Nephron progenitor cell (in vitro differentiated cells): ENCODE results near the gene KIRREL3.
A peak's percentile ranks its signal among the peaks of the same experiment; 100 is the strongest.

Source experiments
- DNase-seq: peaks from one replicate; pipeline ENCODE4 v3.0.0; 2021
- H3K27ac Mint-ChIP-seq: 2 replicates; pipeline ENCODE4 v1.8.0; 2021; ENCODE audit warnings: mild to moderate bottlenecking, moderate library complexity, mixed read lengths
- H3K27me3 Mint-ChIP-seq: 2 replicates; pipeline ENCODE4 v1.8.0; 2021; ENCODE audit warnings: mild to moderate bottlenecking, low read depth, mixed read lengths; ENCODE audit not compliant: poor library complexity
- H3K36me3 Mint-ChIP-seq: 2 replicates; pipeline ENCODE4 v1.8.0; 2021; ENCODE audit warnings: low read depth, mixed read lengths
- H3K4me1 Mint-ChIP-seq: 2 replicates; pipeline ENCODE4 v1.8.0; 2021; ENCODE audit warnings: mixed read lengths
- H3K4me3 Mint-ChIP-seq: 2 replicates; pipeline ENCODE4 v1.8.0; 2021; ENCODE audit warnings: mild to moderate bottlenecking, moderate library complexity, mixed read lengths
- H3K9me3 Mint-ChIP-seq: 2 replicates; pipeline ENCODE4 v1.8.0; 2021; ENCODE audit warnings: mild to moderate bottlenecking, moderate library complexity, mixed read lengths
- TF ChIP-seq, protein P1 (sequence below): fragments of 200-600 bp; sonication (generic); IDR thresholded peaks from 2 replicates; pipeline ENCODE4 v1.5.0; 2021; ENCODE audit warnings: antibody characterized with exemption

The KIRREL3 gene

DNA sequence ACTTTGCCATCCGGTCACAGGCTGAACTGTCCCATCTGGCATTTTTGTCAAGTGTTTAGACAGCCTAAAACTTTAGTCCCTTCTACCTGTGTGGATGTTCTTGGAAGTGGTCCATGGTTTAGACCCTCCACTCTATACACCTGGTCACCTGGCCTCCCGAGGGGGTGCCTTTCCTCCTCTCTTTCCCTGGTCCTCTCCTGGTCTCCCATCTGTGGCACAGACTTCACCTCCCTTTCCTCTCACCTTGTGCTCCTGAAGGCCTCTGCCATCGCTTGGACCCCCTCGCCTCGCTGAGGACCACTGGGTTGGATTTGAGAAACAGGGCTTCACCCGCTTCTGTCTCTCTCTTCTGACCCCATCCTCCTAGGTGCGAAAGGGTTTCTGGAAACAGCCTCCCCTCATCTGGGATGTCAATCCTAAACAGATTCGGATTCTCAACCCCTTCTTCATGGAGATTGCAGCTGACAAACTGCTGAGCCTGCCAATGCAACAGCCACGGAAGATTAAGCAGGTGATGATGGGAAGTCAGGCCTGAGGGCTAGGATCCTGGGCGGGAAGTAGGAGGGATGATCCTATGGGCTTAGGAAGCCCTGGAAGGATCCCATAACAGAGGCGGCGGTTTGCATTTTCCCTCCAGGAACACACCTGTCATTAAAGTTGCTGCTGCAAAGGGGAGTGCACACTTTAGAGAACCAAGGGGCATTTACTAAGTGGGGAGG is 591.5 kb downstream of the KIRREL3 start:
- Mint-ChIP-seq H3K9me3 (no peaks in the 10 kb centered on the region), H3K36me3 (peaks cover 36% of the 10 kb centered on the region), H3K4me1 (peaks cover 17% of the 10 kb centered on the region), H3K27ac (peak overlapping the region; percentile 5), H3K27me3 (no peaks in the 10 kb centered on the region), H3K4me3 (no peak overlapping the region)
- TF ChIP-seq, protein P1, sequence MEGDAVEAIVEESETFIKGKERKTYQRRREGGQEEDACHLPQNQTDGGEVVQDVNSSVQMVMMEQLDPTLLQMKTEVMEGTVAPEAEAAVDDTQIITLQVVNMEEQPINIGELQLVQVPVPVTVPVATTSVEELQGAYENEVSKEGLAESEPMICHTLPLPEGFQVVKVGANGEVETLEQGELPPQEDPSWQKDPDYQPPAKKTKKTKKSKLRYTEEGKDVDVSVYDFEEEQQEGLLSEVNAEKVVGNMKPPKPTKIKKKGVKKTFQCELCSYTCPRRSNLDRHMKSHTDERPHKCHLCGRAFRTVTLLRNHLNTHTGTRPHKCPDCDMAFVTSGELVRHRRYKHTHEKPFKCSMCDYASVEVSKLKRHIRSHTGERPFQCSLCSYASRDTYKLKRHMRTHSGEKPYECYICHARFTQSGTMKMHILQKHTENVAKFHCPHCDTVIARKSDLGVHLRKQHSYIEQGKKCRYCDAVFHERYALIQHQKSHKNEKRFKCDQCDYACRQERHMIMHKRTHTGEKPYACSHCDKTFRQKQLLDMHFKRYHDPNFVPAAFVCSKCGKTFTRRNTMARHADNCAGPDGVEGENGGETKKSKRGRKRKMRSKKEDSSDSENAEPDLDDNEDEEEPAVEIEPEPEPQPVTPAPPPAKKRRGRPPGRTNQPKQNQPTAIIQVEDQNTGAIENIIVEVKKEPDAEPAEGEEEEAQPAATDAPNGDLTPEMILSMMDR = no peak
- no peak for DNase-seq

DNA sequence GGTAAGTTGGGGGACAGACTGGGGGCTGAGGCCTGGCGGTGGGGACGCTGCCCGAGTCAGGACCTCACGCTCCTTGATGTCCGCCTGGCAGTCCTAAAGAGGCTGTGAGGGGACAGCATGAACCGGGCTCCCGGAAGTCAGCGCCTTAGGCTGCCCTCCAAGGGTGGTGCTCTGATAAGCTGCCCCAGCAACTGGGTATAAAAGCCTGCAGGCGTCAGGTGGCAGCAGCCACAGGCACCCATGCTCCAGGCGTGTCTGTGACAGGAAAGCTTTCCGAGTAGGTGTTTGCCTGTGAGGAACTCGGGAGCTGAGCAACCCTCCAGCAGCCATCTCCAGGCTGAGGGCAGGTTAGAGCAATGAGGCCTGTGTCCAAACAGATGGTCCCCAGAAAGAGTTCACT is 592.1 kb downstream of the KIRREL3 start:
- Mint-ChIP-seq H3K27me3 (no peaks in the 10 kb centered on the region), H3K4me1 (peaks cover 22% of the 10 kb centered on the region), H3K36me3 (peaks cover 36% of the 10 kb centered on the region), H3K4me3 (no peak overlapping the region), H3K27ac (no peak overlapping the region), H3K9me3 (no peaks in the 10 kb centered on the region)
- TF ChIP-seq, protein P1 = no peak
- DNase-seq = no peak

DNA sequence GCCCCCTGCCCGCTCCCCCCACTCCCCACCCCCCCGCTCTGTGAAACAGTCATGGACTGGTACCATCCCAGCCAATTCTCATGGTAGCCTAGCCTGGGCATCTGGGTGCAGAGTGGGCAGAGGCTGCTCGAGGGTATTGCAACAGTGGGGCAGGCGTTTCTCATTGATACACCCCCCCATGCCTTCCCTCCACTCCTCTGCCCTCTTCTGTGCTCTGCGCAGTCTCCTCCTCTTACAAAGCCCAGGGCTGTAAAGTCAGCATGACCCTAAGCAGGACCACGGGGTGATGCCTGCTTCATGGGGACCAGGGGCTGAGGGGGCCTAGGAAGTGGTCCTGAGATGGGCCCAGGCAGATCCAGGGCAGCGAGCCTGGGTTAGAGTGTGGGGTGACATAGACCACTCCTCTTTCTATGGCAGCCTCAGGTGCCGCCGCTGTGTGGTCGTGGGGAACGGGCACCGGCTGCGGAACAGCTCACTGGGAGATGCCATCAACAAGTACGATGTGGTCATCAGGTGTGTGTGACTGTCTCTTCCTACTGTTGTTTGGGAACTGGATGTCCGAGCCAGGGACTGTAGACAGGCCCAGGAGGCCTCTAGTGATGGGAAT is 592.8 kb downstream of the KIRREL3 start:
- Mint-ChIP-seq H3K9me3 (no peaks in the 10 kb centered on the region), H3K36me3 (peaks cover 36% of the 10 kb centered on the region), H3K27ac (no peak overlapping the region), H3K27me3 (no peaks in the 10 kb centered on the region), H3K4me3 (no peak overlapping the region), H3K4me1 (peaks cover 29% of the 10 kb centered on the region)
- DNase-seq = no peak
- TF ChIP-seq, protein P1 = no peak

DNA sequence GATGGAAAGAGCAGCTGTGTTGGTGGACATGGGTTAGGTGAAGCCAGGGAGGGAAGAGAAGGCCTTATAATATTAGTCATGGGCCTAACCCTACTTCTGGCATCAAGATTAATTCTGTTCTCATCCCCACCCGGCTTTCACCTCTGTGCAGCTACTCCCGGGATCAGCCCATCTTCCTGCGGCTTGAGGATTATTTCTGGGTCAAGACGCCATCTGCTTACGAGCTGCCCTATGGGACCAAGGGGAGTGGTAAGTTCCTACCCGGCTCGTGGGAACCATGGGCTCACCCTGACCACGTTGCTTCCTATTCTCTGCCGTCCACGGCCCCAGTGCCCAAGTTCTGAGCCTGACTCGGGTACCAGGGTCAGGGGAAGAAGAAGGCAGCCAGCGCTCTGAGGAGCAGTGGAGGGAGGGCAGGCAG is 593.5 kb downstream of the KIRREL3 start:
- DNase-seq = no peak
- TF ChIP-seq, protein P1 = no peak
- Mint-ChIP-seq H3K27ac (no peak overlapping the region), H3K9me3 (no peaks in the 10 kb centered on the region), H3K4me1 (peaks cover 27% of the 10 kb centered on the region), H3K36me3 (peaks cover 31% of the 10 kb centered on the region), H3K4me3 (no peak overlapping the region), H3K27me3 (no peaks in the 10 kb centered on the region)

DNA sequence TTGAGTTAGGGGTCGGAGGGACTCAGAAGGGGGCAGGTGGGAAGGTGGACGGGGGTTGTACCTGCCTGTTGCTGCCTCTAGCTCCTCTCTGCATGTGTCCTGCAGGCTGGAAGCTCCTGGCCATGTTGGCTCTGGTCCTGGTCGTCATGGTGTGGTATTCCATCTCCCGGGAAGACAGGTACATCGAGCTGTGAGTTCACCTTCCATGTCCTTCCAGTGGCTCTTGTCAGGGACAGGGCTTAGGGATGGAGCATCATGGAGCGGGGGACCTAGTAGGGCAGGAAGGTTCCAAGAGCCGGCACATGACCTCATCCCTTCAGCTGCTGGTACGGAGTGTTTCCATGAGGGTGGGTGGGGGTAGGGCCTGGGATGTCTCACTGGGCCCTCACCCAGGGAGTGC is 594.2 kb downstream of the KIRREL3 start:
- H3K4me1 Mint-ChIP-seq = peaks cover 30% of the 10 kb centered on the region
- no peaks in the 10 kb centered on the region for H3K9me3 Mint-ChIP-seq
- peaks cover 32% of the 10 kb centered on the region for H3K36me3 Mint-ChIP-seq
- DNase-seq = no peak
- no peak overlapping the region for H3K4me3 Mint-ChIP-seq
- H3K27me3 Mint-ChIP-seq = no peaks in the 10 kb centered on the region
- TF ChIP-seq, protein P1 = no peak
- no peak overlapping the region for H3K27ac Mint-ChIP-seq

DNA sequence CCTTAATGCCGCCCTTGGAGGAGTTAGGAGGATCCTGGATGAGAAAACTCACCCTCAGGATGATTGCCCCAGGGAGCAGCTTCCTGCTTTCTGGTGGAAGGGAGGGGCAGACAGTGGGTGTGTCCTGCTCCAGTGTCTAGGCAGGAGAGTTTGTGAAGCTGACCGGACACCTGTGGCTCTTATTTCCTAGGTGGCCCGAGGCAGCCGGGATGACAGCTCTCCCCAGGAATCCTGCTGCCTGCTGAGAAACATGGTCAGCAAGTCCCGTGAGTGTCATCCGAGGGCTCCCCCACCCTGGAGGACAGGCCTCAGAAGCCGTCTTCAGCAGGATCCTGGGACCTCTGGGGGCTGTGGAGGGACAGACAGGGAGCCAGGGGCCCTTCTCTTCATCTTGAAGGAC is 594.7 kb downstream of the KIRREL3 start:
- DNase-seq = no peak
- Mint-ChIP-seq H3K27ac (no peak overlapping the region), H3K4me1 (peaks cover 33% of the 10 kb centered on the region), H3K36me3 (peaks cover 34% of the 10 kb centered on the region), H3K9me3 (no peaks in the 10 kb centered on the region), H3K4me3 (no peak overlapping the region), H3K27me3 (no peaks in the 10 kb centered on the region)
- TF ChIP-seq, protein P1 = no peak
